Activated B cell treated with CpG ODN at 0.5 μM for 24 hours (primary cell): ENCODE results near the gene TNNT2. TPM values are rescaled to one million over a fixed set of nuclear protein-coding genes. Genes with fewer than 3 reads are reported as not detected.

ENCODE experiments used
- ATAC-seq: fragments of 200-7000 bp; cut with Tn5 transposase; one replicate; pipeline ENCODE4 v1.10.0; 2021; ENCODE audit warnings: low read depth, mild to moderate bottlenecking, moderate library complexity
- CTCF ChIA-PET: fragments of 350-600 bp; sonication (Branson Sonifier 250); formaldehyde crosslinking; loops from one replicate; lab custom pipeline; 2021; ENCODE audit warnings: antibody characterized with exemption; lab: Charles Lee
- POLR2A ChIA-PET: fragments of 350-600 bp; sonication (Branson Sonifier 250); formaldehyde crosslinking; loops from one replicate; lab custom pipeline; 2021; ENCODE audit warnings: antibody characterized with exemption; lab: Charles Lee
- DNase-seq: peaks from one replicate; pipeline ENCODE4 v3.0.0; 2022
- H3K27ac Mint-ChIP-seq: one replicate; pipeline ENCODE4 v1.8.0; 2020; ENCODE audit warnings: mixed read lengths
- H3K27me3 Mint-ChIP-seq: one replicate; pipeline ENCODE4 v1.8.0; 2021; ENCODE audit warnings: mixed read lengths
- H3K36me3 Mint-ChIP-seq: one replicate; pipeline ENCODE4 v1.8.0; 2021; ENCODE audit warnings: low read depth, mixed read lengths
- H3K4me1 Mint-ChIP-seq: one replicate; pipeline ENCODE4 v1.8.0; 2021; ENCODE audit warnings: mixed read lengths
- H3K4me3 Mint-ChIP-seq: one replicate; pipeline ENCODE4 v1.8.0; 2020; ENCODE audit warnings: mild to moderate bottlenecking, mixed read lengths
- H3K9me3 Mint-ChIP-seq: one replicate; pipeline ENCODE4 v1.8.0; 2020; ENCODE audit warnings: mixed read lengths
- CTCF ChIP-seq: fragments of 200-600 bp; IDR thresholded peaks from one replicate; pipeline ENCODE4 v1.8.0; 2022; ENCODE audit warnings: antibody characterized with exemption, mild to moderate bottlenecking
- intact Hi-C: fragments of 100-400 bp; cut with micrococcal nuclease; formaldehyde crosslinking; loops from one replicate; pipeline ENCODE4 v1.15.1; 2024
- total RNA-seq: library from RNA; stranded (reverse); gene quantifications from 2 replicates; pipeline ENCODE4 v1.2.3, GENCODE V29; 2022

TNNT2 gene
- total RNA-seq, 1 donor from 2014 or later, result not detected

DNA sequence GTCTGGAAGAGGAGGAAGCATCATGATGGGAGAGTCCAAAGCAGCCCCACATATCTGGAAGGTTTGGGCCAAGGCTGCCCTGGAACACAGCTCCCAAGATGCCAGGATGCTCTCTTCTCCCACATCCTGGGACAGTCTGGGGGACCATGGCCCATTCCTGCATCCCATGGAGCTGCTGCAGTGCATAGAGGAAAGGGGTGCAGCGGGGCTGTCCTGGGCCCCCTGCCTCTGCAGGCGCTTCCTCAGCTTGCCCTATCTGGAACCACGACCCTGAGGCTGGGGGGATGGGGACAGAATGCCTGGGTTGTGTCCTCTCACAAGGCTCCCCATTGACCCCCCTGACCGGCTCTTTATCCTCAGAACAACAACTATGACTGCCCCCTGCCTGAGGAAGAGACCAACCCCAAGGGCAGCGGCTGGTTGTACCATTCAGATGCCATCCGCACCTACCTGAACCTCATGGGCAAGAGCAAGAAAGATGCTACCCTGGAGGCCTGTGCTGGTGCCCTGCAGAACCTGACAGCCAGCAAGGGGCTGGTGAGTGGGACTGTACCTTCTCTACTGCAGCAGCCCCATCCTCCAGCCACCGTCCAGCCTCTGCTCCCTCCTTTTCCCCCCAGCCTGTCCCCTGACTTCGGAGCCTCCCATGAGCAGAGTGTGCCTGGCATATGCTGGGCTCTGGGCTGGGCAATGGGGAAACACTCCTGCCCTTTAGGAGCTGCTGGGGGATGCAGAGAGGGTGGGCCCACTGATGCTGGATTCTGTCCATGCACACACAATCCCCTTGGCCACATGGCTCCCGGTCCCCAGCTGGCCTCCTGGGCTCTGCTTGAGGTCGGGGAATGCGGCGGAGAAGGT lies 54.6 kb downstream of the TNNT2 start:
- H3K27ac Mint-ChIP-seq, result no peak overlapping the region

DNA sequence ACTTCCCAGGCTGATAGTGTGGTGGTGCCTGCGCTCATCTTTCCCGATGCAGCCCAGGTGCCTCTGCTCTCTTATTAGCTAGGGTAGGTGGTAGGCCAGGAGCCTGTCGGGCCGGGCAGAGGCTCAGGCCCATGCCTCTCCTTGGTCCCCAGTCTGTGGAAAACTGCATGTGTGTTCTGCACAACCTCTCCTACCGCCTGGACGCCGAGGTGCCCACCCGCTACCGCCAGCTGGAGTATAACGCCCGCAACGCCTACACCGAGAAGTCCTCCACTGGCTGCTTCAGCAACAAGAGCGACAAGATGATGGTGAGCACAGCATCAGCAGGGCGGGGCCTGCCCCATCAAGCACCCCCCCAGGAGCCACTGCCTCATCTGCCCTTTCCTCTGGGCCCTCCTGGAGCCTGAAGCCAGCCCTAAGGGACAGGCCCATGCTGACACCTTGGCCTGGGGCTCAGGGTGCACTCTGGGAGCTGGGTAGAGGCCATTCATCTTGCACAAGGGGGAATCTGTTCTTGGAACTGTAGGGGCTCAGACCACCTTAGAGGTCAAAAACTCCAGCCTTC lies 55.6 kb downstream of the TNNT2 start:
- Mint-ChIP-seq H3K36me3 (no peaks in the 10 kb centered on the region), H3K27ac (no peak overlapping the region), H3K9me3 (no peaks in the 10 kb centered on the region), H3K4me1 (no peaks in the 10 kb centered on the region), H3K4me3 (no peak overlapping the region), H3K27me3 (peaks cover 2% of the 10 kb centered on the region)
- CTCF ChIA-PET, result no interaction called here
- intact Hi-C loops, result no loop called here
- DNase-seq (no peak), ATAC-seq (no peak)
- no peak for TF ChIP-seq CTCF
- POLR2A ChIA-PET, result no interaction called here

More for the DNA sequence above, 54.6 kb downstream of the TNNT2 start:
- Mint-ChIP-seq H3K9me3 (no peaks in the 10 kb centered on the region), H3K27me3 (peaks cover 2% of the 10 kb centered on the region), H3K4me1 (no peaks in the 10 kb centered on the region), H3K4me3 (no peak overlapping the region), H3K36me3 (no peaks in the 10 kb centered on the region)
- no peak for TF ChIP-seq CTCF
- intact Hi-C loops, result no loop called here
- ChIA-PET CTCF (no interaction called here), POLR2A (no interaction called here)
- no peak for ATAC-seq
- no peak for DNase-seq

DNA sequence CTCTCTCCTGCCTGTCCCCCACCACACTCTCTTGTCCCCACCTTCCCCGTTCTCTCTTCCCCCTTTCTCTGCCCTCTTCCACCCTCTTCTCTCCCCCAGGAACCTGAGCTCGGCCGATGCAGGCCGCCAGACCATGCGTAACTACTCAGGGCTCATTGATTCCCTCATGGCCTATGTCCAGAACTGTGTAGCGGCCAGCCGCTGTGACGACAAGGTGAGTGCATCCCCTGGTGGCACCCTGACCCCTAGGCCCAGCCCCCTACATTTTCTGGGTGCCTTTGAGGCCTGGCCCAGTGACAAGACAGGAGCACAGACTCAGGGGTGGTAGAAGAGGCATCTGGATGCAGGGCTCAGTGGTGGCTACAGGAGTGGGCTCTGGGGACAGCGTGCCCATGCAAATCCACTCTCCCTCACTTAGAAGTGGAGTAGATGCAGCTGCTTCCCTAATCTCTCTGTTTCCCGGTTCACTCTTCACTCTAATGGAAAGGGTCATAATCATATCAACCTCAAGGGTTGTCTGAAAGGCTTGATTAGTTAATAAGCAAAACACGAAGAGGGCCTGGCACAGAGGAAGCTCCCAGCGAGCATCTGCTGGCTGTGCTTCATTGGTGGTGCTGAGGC lies 57.2 kb downstream of the TNNT2 start:
- no peak for ATAC-seq
- no peak for DNase-seq
- Mint-ChIP-seq H3K4me3 (no peak overlapping the region), H3K27ac (no peak overlapping the region), H3K27me3 (peaks cover 7% of the 10 kb centered on the region), H3K9me3 (no peaks in the 10 kb centered on the region), H3K4me1 (no peaks in the 10 kb centered on the region), H3K36me3 (no peaks in the 10 kb centered on the region)
- ChIA-PET CTCF (no interaction called here), POLR2A (no interaction called here)
- no peak for TF ChIP-seq CTCF
- intact Hi-C loops, result no loop called here

DNA sequence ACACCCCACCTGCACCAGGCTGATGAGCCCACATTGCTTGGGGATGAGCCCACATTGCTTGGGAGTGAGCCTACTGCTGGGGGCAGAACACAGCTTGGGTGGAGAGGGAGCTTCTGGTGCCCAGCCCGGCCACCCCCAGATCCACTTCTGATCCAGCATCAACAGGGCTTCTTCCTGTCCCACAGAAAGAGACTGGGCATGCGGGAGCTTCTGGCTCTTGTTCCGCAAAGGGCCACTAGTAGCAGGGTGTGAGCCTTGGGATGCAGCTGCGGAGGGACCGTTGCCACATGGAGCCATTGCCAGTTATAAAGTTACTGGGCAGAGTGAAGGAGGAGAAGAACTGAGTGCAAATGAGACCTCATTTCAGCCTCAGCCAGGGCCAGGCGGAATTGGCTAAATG lies 57.8 kb downstream of the TNNT2 start:
- POLR2A ChIA-PET, result no interaction called here
- H3K27ac Mint-ChIP-seq, result no peak overlapping the region
- DNase-seq (no peak), ATAC-seq (no peak)
- no peak for TF ChIP-seq CTCF
- intact Hi-C loops, result no loop called here
- H3K4me1 Mint-ChIP-seq, result no peaks in the 10 kb centered on the region
- H3K4me3 Mint-ChIP-seq, result no peak overlapping the region
- CTCF ChIA-PET, result no interaction called here
- no peaks in the 10 kb centered on the region for H3K36me3 Mint-ChIP-seq
- no peaks in the 10 kb centered on the region for H3K9me3 Mint-ChIP-seq
- H3K27me3 Mint-ChIP-seq, result peaks cover 12% of the 10 kb centered on the region
